H1 (cell line): Measurements from ENCODE around the gene PPRC1. TPM values are rescaled to one million over a fixed set of nuclear protein-coding genes. Genes with fewer than 3 reads are reported as not detected.

ENCODE experiments used
- CTCF ChIA-PET: fragments of 300-600 bp; sonication (Branson Sonifier 250); formaldehyde crosslinking; loops from one replicate; lab custom pipeline; 2021; ENCODE audit not compliant: partially characterized antibody; lab: Charles Lee
- POLR2A ChIA-PET: fragments of 300-600 bp; sonication (Branson Sonifier 250); formaldehyde crosslinking; loops from one replicate; lab custom pipeline; 2021; ENCODE audit warnings: inconsistent platforms; ENCODE audit not compliant: partially characterized antibody; lab: Charles Lee
- DNase-seq, 2 experiments: peaks; one replicate each; pipeline versions ENCODE4 v3.0.0 to v3.0.0-alpha.2; 2010 to 2022; ENCODE audit warnings: low spot score in 2 of 2, low read depth in 1 of 2, mixed read lengths in 1 of 2
- FAIRE-seq: peaks from 2 replicates; lab custom pipeline; 2011; peaks lifted over from hg19 to GRCh38; lab: Jason Lieb, UNC
- H2AFZ ChIP-seq: 2 replicates; pipeline ENCODE4 v1.8.1; 2012; ENCODE audit warnings: low read length, inconsistent platforms
- H2AK5ac ChIP-seq: 2 replicates; pipeline ENCODE4 v1.6.1; 2013; ENCODE audit warnings: low read depth, low read length
- H2BK120ac ChIP-seq: replicated peaks from 2 replicates; pipeline ENCODE3; 2013; ENCODE audit warnings: low read depth, low read length, inconsistent platforms
- H2BK12ac ChIP-seq: 2 replicates; pipeline ENCODE4 v1.6.1; 2013; ENCODE audit warnings: low read depth, low read length
- H2BK15ac ChIP-seq: 2 replicates; pipeline ENCODE4 v1.6.1; 2013; ENCODE audit warnings: low read length
- H2BK20ac ChIP-seq: 2 replicates; pipeline ENCODE4 v1.6.1; 2013; ENCODE audit warnings: low read length
- H2BK5ac ChIP-seq: 2 replicates; pipeline ENCODE4 v1.6.1; 2013; ENCODE audit warnings: low read depth, low read length
- H3K14ac ChIP-seq: 2 replicates; pipeline ENCODE4 v1.6.1; 2013; ENCODE audit warnings: inconsistent platforms; ENCODE audit not compliant: insufficient read length
- H3K18ac ChIP-seq: 2 replicates; pipeline ENCODE4 v1.6.1; 2013; ENCODE audit warnings: low read length; ENCODE audit errors: extremely low read depth
- H3K23ac ChIP-seq: 2 replicates; pipeline ENCODE4 v1.6.1; 2013; ENCODE audit warnings: inconsistent platforms; ENCODE audit not compliant: insufficient read length
- H3K23me2 ChIP-seq: 2 replicates; pipeline ENCODE4 v1.6.1; 2013; ENCODE audit warnings: low read depth, low read length
- H3K27ac ChIP-seq: 2 replicates; pipeline ENCODE4 v1.6.1; 2011; ENCODE audit warnings: low read depth, low read length, inconsistent platforms
- H3K27me3 ChIP-seq, 4 experiments: replicated peaks in 1 of 4; 1 replicate in 1 of 4; 2 replicates in 3 of 4; pipeline versions ENCODE4 v1.6.1 to v1.8.1; 2011 to 2013; ENCODE audit warnings: low read length in 3 of 4, mild to moderate bottlenecking in 3 of 4, inconsistent platforms in 2 of 4, mixed read lengths in 2 of 4, moderate library complexity in 1 of 4; ENCODE audit not compliant: control insufficient read depth in 3 of 4, insufficient read depth in 3 of 4; ENCODE audit errors: extremely low read depth in 1 of 4
- H3K36me3 ChIP-seq, 4 experiments: 2 replicates each; pipeline versions ENCODE4 v1.6.1 to v1.8.1; 2011 to 2013; ENCODE audit warnings: mild to moderate bottlenecking in 4 of 4, low read length in 3 of 4, moderate library complexity in 2 of 4, control low read depth in 1 of 4, inconsistent platforms in 1 of 4; ENCODE audit not compliant: insufficient read depth in 4 of 4, control insufficient read depth in 2 of 4
- H3K4ac ChIP-seq: replicated peaks from 2 replicates; pipeline ENCODE3; 2013; ENCODE audit warnings: low read length, low read depth, mixed read lengths, inconsistent platforms; ENCODE audit not compliant: insufficient read length
- H3K4me1 ChIP-seq, 4 experiments: replicated peaks in 1 of 4; 1 replicate in 1 of 4; 2 replicates in 3 of 4; pipeline versions ENCODE4 v1.6.1 to v1.8.1; 2011 to 2013; ENCODE audit warnings: low read length in 3 of 4, inconsistent platforms in 2 of 4, mixed read lengths in 1 of 4; ENCODE audit not compliant: insufficient read depth in 4 of 4, control insufficient read depth in 3 of 4
- H3K4me2 ChIP-seq, 2 experiments: 2 replicates each; pipeline versions ENCODE4 v1.6.1 to v1.8.1; 2011 to 2013; ENCODE audit warnings: low read depth in 2 of 2, low read length in 2 of 2, control low read depth in 1 of 2, inconsistent platforms in 1 of 2, mild to moderate bottlenecking in 1 of 2; ENCODE audit not compliant: insufficient read depth in 1 of 2
- H3K4me3 ChIP-seq, 4 experiments: fragments of 200-600, 300-600 bp in 1 of 4; sonication (generic), shearing (Covaris generic), sonication (Bioruptor Twin) in 1 of 4; 2 replicates each; pipeline versions ENCODE4 v1.5.1 to v1.8.1; 2011 to 2016; ENCODE audit warnings: low read length in 4 of 4, low read depth in 3 of 4, control low read depth in 2 of 4, inconsistent platforms in 2 of 4, mild to moderate bottlenecking in 2 of 4, mixed read lengths in 1 of 4, moderate library complexity in 1 of 4; ENCODE audit not compliant: insufficient read depth in 2 of 4; ENCODE audit errors: extremely low read depth in 1 of 4
- H3K56ac ChIP-seq: replicated peaks from 2 replicates; pipeline ENCODE3; 2013; ENCODE audit warnings: low read depth, mild to moderate bottlenecking, mixed read lengths, low read length, inconsistent platforms; ENCODE audit not compliant: insufficient read length
- H3K79me1 ChIP-seq: 2 replicates; pipeline ENCODE4 v1.6.1; 2013; ENCODE audit warnings: low read depth, low read length, control low read depth
- H3K79me2 ChIP-seq, 2 experiments: 2 replicates each; pipeline versions ENCODE4 v1.6.1 to v1.8.1; 2012 to 2013; ENCODE audit warnings: low read length in 2 of 2, mild to moderate bottlenecking in 2 of 2, inconsistent platforms in 1 of 2; ENCODE audit not compliant: insufficient read depth in 2 of 2, control insufficient read depth in 1 of 2
- H3K9ac ChIP-seq, 4 experiments: replicated peaks in 1 of 4; 1 replicate in 1 of 4; 2 replicates in 3 of 4; pipeline versions ENCODE4 v1.6.1 to v1.8.1; 2011 to 2013; ENCODE audit warnings: low read depth in 3 of 4, low read length in 3 of 4, control low read depth in 2 of 4, mild to moderate bottlenecking in 2 of 4, moderate library complexity in 2 of 4, inconsistent platforms in 1 of 4; ENCODE audit errors: extremely low read depth in 1 of 4
- H3K9me3 ChIP-seq, 2 experiments: 2 replicates each; pipeline versions ENCODE4 v1.6.1 to v1.8.1; 2012 to 2013; ENCODE audit warnings: mild to moderate bottlenecking in 2 of 2, moderate library complexity in 2 of 2, control low read depth in 1 of 2, inconsistent platforms in 1 of 2, low read depth in 1 of 2, low read length in 1 of 2, mixed read lengths in 1 of 2; ENCODE audit not compliant: insufficient read depth in 2 of 2
- H4K20me1 ChIP-seq, 2 experiments: replicated peaks in 1 of 2; 2 replicates each; pipeline versions ENCODE3 to v1.8.1; 2011 to 2013; ENCODE audit warnings: inconsistent platforms in 2 of 2, low read length in 2 of 2, mild to moderate bottlenecking in 1 of 2; ENCODE audit not compliant: insufficient read depth in 2 of 2, control insufficient read depth in 1 of 2
- H4K5ac ChIP-seq: 2 replicates; pipeline ENCODE4 v1.6.1; 2013; ENCODE audit warnings: low read length, low read depth, mixed read lengths, inconsistent platforms; ENCODE audit not compliant: insufficient read length
- H4K8ac ChIP-seq: 2 replicates; pipeline ENCODE4 v1.8.0; 2013; ENCODE audit warnings: mild to moderate bottlenecking, moderate library complexity, low read length, inconsistent platforms; ENCODE audit not compliant: insufficient read depth; ENCODE audit errors: extremely low read depth
- H4K91ac ChIP-seq: replicated peaks from 2 replicates; pipeline ENCODE3; 2013; ENCODE audit warnings: low read length, mixed read lengths, inconsistent platforms; ENCODE audit not compliant: insufficient read length
- CREB1 ChIP-seq: IDR thresholded peaks from 2 replicates; pipeline ENCODE4 v1.6.1; 2012; ENCODE audit warnings: inconsistent platforms
- HDAC2 ChIP-seq, 2 experiments: fragments of 300-600 bp in 1 of 2; sonication (generic) in 1 of 2; IDR thresholded peaks; 2 replicates each; pipeline ENCODE4 v1.6.1; 2011 to 2012; ENCODE audit warnings: low read depth in 2 of 2, low read length in 2 of 2, mild to moderate bottlenecking in 2 of 2, moderate library complexity in 2 of 2, borderline replicate concordance in 1 of 2, inconsistent platforms in 1 of 2
- JUN ChIP-seq: IDR thresholded peaks from 2 replicates; pipeline ENCODE4 v1.6.1; 2011; ENCODE audit warnings: low read depth, mild to moderate bottlenecking, improper control_type of control experiment, low read length
- KDM1A ChIP-seq: fragments of 200-600, 300-600 bp; sonication (generic); IDR thresholded peaks from 2 replicates; pipeline ENCODE4 v1.7.1; 2016; ENCODE audit warnings: mild to moderate bottlenecking, low read length, borderline replicate concordance
- KDM5A ChIP-seq: fragments of 200-600 bp; IDR thresholded peaks from 2 replicates; pipeline ENCODE4 v1.7.1; 2012; ENCODE audit warnings: mild to moderate bottlenecking, low read length, inconsistent platforms, mixed read lengths
- PHF8 ChIP-seq: fragments of 200-600 bp; sonication (generic); conservative IDR thresholded peaks from 2 replicates; pipeline ENCODE4 v1.7.1; 2012; ENCODE audit warnings: low read depth, mild to moderate bottlenecking, inconsistent platforms, low read length, moderate library complexity
- POU5F1 ChIP-seq: IDR thresholded peaks from 2 replicates; pipeline ENCODE4 v1.6.1; 2011; ENCODE audit warnings: low read depth, mild to moderate bottlenecking, low read length, moderate library complexity
- RFX5 ChIP-seq: IDR thresholded peaks from 2 replicates; pipeline ENCODE4 v1.6.1; 2011; ENCODE audit warnings: low read depth, low read length, improper control_type of control experiment, borderline replicate concordance
- RXRA ChIP-seq: IDR thresholded peaks from 2 replicates; pipeline ENCODE4 v1.6.1; 2011; ENCODE audit warnings: low read depth, mild to moderate bottlenecking, low read length, moderate library complexity; ENCODE audit not compliant: insufficient read depth
- TBP ChIP-seq: IDR thresholded peaks from 2 replicates; pipeline ENCODE4 v1.6.1; 2011; ENCODE audit warnings: low read depth, low read length, improper control_type of control experiment
- TCF12 ChIP-seq: IDR thresholded peaks from 2 replicates; pipeline ENCODE4 v1.6.1; 2011; ENCODE audit warnings: low read depth, mild to moderate bottlenecking, low read length
- ZNF274 ChIP-seq: IDR thresholded peaks from 2 replicates; pipeline ENCODE4 v1.7.0; 2012; ENCODE audit warnings: low read length, borderline replicate concordance; ENCODE audit errors: extremely low read depth
- WGBS, 2 experiments: shearing (Covaris generic) in 1 of 2; methylation state at CpG; one replicate each; pipeline versions ENCODE4 v1.1.6 to v1.1.7; 2013 to 2015; ENCODE audit warnings: low lambda C conversion rate in 2 of 2, mixed read lengths in 2 of 2, inconsistent platforms in 1 of 2, low coverage in 1 of 2, missing lambda C conversion rate in 1 of 2; ENCODE audit not compliant: insufficient replicate concordance in 2 of 2, insufficient coverage in 1 of 2, insufficient read length in 1 of 2; ENCODE audit errors: extremely low coverage in 1 of 2, missing lambda C conversion rate in 1 of 2; 5-methylcytosine and 5-hydroxymethylcytosine counted together
- polyA plus RNA-seq, 7 experiments: library from polyadenylated mRNA; depleted of rRNA in 3 of 7; stranded (reverse) in 5 of 7; unstranded in 2 of 7; fragments of >200 nt in 5 of 7; fragments of 200-250 nt in 2 of 7; gene quantifications; 1 replicate in 5 of 7; 2 replicates in 1 of 7; 4 replicates in 1 of 7; pipeline versions ENCODE4 v1.2.1 to v1.2.3, GENCODE V29; 2011 to 2013; ENCODE audit warnings: missing spikeins in 2 of 7, mixed read lengths in 2 of 7
- total RNA-seq: library from RNA; stranded (reverse); fragmentation: NEBNext Ultra II Directional; extraction: Animal tissue kit (Norgen Biotek cat#: 25700); gene quantifications from 2 replicates; pipeline ENCODE4 v1.2.1, GENCODE V29; 2021
- TF ChIP-seq, protein P1 (sequence below): IDR thresholded peaks from 2 replicates; pipeline ENCODE4 v1.6.1; 2012; ENCODE audit warnings: inconsistent platforms

PPRC1 gene
- total and polyA plus RNA-seq, 2 of the 8 experiments (the other 6 are each of a cell fraction or from before 2014, with no cell fraction given) = 46.5 to 88.4 TPM

DNA sequence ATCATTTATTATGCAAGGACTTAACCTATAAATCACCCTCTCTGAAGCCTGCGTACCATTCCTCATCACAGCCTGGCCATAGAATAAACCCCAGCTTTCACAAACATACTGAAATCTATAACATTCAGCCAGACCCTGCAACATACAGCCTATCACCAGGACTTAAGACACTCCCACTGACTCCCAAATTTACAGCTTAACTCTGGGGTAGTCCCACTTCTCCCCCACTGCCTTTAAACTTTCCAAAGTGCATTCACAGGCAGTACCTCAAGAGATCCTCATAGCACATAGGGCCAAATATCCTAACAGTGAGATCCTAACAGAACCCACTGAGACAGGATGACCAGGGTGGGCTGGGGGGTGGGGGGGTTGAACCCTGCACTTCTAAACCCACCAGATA lies 16.2 kb upstream of the PPRC1 start:
- Histone ChIP-seq H2BK20ac (0 out of 2 replicates have a peak overlapping the region, but pooled peaks have one; percentile 11), H3K14ac (no peak overlapping the region), H3K4me3 (peak overlapping the region in 1 of 4 experiments; percentile 93; a peak in 2 of 8 replicates), H4K8ac (no peak overlapping the region), H3K23me2 (peaks cover 23% of the 10 kb centered on the region), H2BK12ac (peak overlapping the region; percentile 30; the same call in 1 of the 2 replicates), H2AFZ (no peak overlapping the region), H4K91ac (peak overlapping the region; percentile 97), H3K27me3 (no peaks in the 10 kb centered on the region), H3K27ac (peak overlapping the region; percentile 75), H2AK5ac (no peak overlapping the region; the same call in 1 of the 2 replicates), H3K56ac (no peak overlapping the region), H3K4me1 (peaks cover 22 to 49% (median 31%) of the 10 kb centered on the region in 4 experiments), H3K23ac (no peak overlapping the region), H3K4me2 (peak overlapping the region; percentile 65 to 94), H3K79me1 (peaks cover 8% of the 10 kb centered on the region; the same call in 1 of the 2 replicates), H2BK15ac (no peak overlapping the region), H3K79me2 (peaks cover 24 to 69% of the 10 kb centered on the region in 2 experiments), H4K5ac (peak overlapping the region; percentile 73), H3K9me3 (no peaks in the 10 kb centered on the region), H2BK5ac (peak overlapping the region; percentile 86; the same call in 1 of the 2 replicates), H3K18ac (peak overlapping the region; percentile 84), H3K36me3 (peaks cover 0 to 3% (median under 1%) of the 10 kb centered on the region in 4 experiments; a peak in 2 of 8 replicates), H3K9ac (no peak overlapping the region), H2BK120ac (no peak overlapping the region), H3K4ac (no peak overlapping the region), H4K20me1 (peaks cover 19 to 22% of the 10 kb centered on the region in 2 experiments)
- ChIA-PET CTCF (interaction anchor here (0.6 to 1.2 kb wide), 3 partner anchors 11 to 511 kb away, joined by 3 to 4 read pairs (median 3); no protein-coding TSS in a partner anchor), POLR2A (interaction anchor here (1.0 to 5.0 kb wide), 8 partner anchors 8 to 319 kb away, joined by 3 to 30 read pairs (median 4); partner anchors contain the start of genes ARMH3, NOLC1 and PPRC1)
- DNase-seq (no peak), FAIRE-seq (no peak)
- 96% methylated on average over 1 of the region's 1 CpG; no CpG with 5 or more reads in 1 of the 2 experiments for WGBS, 2 experiments
- TF ChIP-seq RFX5 (no peak), TCF12 (no peak), JUN (no peak), PHF8 (no peak), KDM5A (no peak), TBP (no peak), RXRA (no peak), KDM1A (no peak), POU5F1 (no peak), HDAC2 (IDR thresholded peaks at IDR 0.05; ENCODE audit: borderline replicate concordance in 1 of 2, low read depth in 2 of 2, low read length in 2 of 2) (no peak), CREB1 (no peak), ZNF274 (no peak)
- TF ChIP-seq, protein P1, sequence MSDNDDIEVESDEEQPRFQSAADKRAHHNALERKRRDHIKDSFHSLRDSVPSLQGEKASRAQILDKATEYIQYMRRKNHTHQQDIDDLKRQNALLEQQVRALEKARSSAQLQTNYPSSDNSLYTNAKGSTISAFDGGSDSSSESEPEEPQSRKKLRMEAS = no peak
